Epithelial cell of alveolus of lung (primary cell): ENCODE measurements around the gene FAM20C. TPM values are rescaled to one million over a fixed set of nuclear protein-coding genes. Genes with fewer than 3 reads are reported as not detected.

ENCODE experiments used
- total RNA-seq: library from RNA; depleted of rRNA; stranded (reverse); fragments of >200 nt; gene quantifications from 2 replicates; pipeline ENCODE4 v1.2.1, GENCODE V29; 2015

Gene FAM20C
- 130 and 178 TPM in 2 replicates for total RNA-seq

GRCh38 chr7:191981-192649 lies at the start of gene FAM20C:
Gene FAM20C (plus strand): TSS chr7:192571. CDS start chr7:193200, 629 bp downstream.

GRCh38 chr7:289756-290553 lies 97.6 kb downstream of the FAM20C start, which contains the start of gene FOXL3:
Gene FOXL3 (plus strand): TSS chr7:290170. CDS start chr7:290170, 0 bp downstream.

Other genes starting within 250 kb of the FAM20C start
- gene FOXL3, start 97.6 kb downstream of the FAM20C start, total RNA-seq, result not detected in 2 replicates